Memory B cell (primary cell): ENCODE results near the gene SNN.

ENCODE experiments used
- ATAC-seq: fragments of 150-1000 bp; cut with Tn5 transposase; 2 replicates; pipeline ENCODE4 v1.10.0; 2021; ENCODE audit warnings: low read depth, mild to moderate bottlenecking, moderate library complexity
- DNase-seq, 2 donors: peaks; one replicate each; pipeline ENCODE4 v3.0.0; 2022; ENCODE audit warnings: low spot score in 2 of 2
- H3K27ac Mint-ChIP-seq: one replicate; pipeline ENCODE4 v1.8.0; 2022; ENCODE audit warnings: mild to moderate bottlenecking, moderate library complexity, mixed read lengths
- H3K27me3 Mint-ChIP-seq: one replicate; pipeline ENCODE4 v1.8.0; 2022; ENCODE audit warnings: mixed read lengths
- H3K36me3 Mint-ChIP-seq: one replicate; pipeline ENCODE4 v1.8.0; 2022; ENCODE audit warnings: mild to moderate bottlenecking, mixed read lengths
- H3K4me1 Mint-ChIP-seq: one replicate; pipeline ENCODE4 v1.8.0; 2022; ENCODE audit warnings: mixed read lengths
- H3K4me3 Mint-ChIP-seq: one replicate; pipeline ENCODE4 v1.8.0; 2022; ENCODE audit warnings: mild to moderate bottlenecking, moderate library complexity, mixed read lengths
- H3K9me3 Mint-ChIP-seq: one replicate; pipeline ENCODE4 v1.8.0; 2022; ENCODE audit warnings: mixed read lengths

The SNN gene

GRCh38 chr16:11719762-11720161 is 51.5 kb downstream of the SNN start:
- peaks cover 8% of the 10 kb centered on the region for H3K4me1 Mint-ChIP-seq
- no peak overlapping the region for H3K4me3 Mint-ChIP-seq
- no peaks in the 10 kb centered on the region for H3K9me3 Mint-ChIP-seq
- no peak overlapping the region for H3K27ac Mint-ChIP-seq
- DNase-seq (no peak), ATAC-seq (no peak)
- H3K36me3 Mint-ChIP-seq: peaks cover 16% of the 10 kb centered on the region
- H3K27me3 Mint-ChIP-seq: no peaks in the 10 kb centered on the region

- Mint-ChIP-seq H3K4me1 (peaks cover 8% of the 10 kb centered on the region), H3K27me3 (no peaks in the 10 kb centered on the region), H3K27ac (peak overlapping the region; percentile 38), H3K9me3 (no peaks in the 10 kb centered on the region), H3K36me3 (peaks cover 17% of the 10 kb centered on the region), H3K4me3 (no peak overlapping the region)
- ATAC-seq: no peak
- no peak for DNase-seq
These were observed 53.7 kb downstream of the SNN start for GRCh38 chr16:11721781-11722467.

GRCh38 chr16:11722468-11722808 is 54.2 kb downstream of the SNN start:
- peak overlapping the region; percentile 38 for H3K27ac Mint-ChIP-seq
- ATAC-seq (no peak), DNase-seq (no peak)
- no peaks in the 10 kb centered on the region for H3K27me3 Mint-ChIP-seq
- H3K4me3 Mint-ChIP-seq: no peak overlapping the region
- peaks cover 8% of the 10 kb centered on the region for H3K4me1 Mint-ChIP-seq
- peaks cover 19% of the 10 kb centered on the region for H3K36me3 Mint-ChIP-seq
- H3K9me3 Mint-ChIP-seq: no peaks in the 10 kb centered on the region

- no peak overlapping the region for H3K4me3 Mint-ChIP-seq
These were observed 57.2 kb downstream of the SNN start for GRCh38 chr16:11725457-11725856.

GRCh38 chr16:11726008-11726407 is 57.8 kb downstream of the SNN start:
- ATAC-seq (no peak), DNase-seq (no peak)
- Mint-ChIP-seq H3K4me3 (no peak overlapping the region), H3K4me1 (no peaks in the 10 kb centered on the region), H3K36me3 (peaks cover 22% of the 10 kb centered on the region), H3K27me3 (no peaks in the 10 kb centered on the region), H3K9me3 (no peaks in the 10 kb centered on the region), H3K27ac (no peak overlapping the region)

More at GRCh38 chr16:11725457-11725856, 57.2 kb downstream of the SNN start:
- no peak for ATAC-seq
- no peaks in the 10 kb centered on the region for H3K9me3 Mint-ChIP-seq
- no peak for DNase-seq
- no peak overlapping the region for H3K27ac Mint-ChIP-seq
- peaks cover 22% of the 10 kb centered on the region for H3K36me3 Mint-ChIP-seq
- no peaks in the 10 kb centered on the region for H3K27me3 Mint-ChIP-seq
- H3K4me1 Mint-ChIP-seq: no peaks in the 10 kb centered on the region

GRCh38 chr16:11727796-11728543 is 59.7 kb downstream of the SNN start:
- Mint-ChIP-seq H3K4me1 (no peaks in the 10 kb centered on the region), H3K36me3 (peaks cover 23% of the 10 kb centered on the region), H3K27me3 (no peaks in the 10 kb centered on the region)

More at GRCh38 chr16:11727796-11728543, 59.7 kb downstream of the SNN start:
- Mint-ChIP-seq H3K9me3 (no peaks in the 10 kb centered on the region), H3K27ac (no peak overlapping the region), H3K4me3 (no peak overlapping the region)
- ATAC-seq (no peak), DNase-seq (no peak)
